H9 (cell line): ENCODE data around the gene MCHR1. TPM values are rescaled to one million over a fixed set of nuclear protein-coding genes. Genes with fewer than 3 reads are reported as not detected.

Experiments used
- DNase-seq: peaks from one replicate; pipeline ENCODE4 v3.0.0-alpha.2; 2017
- H2AFZ ChIP-seq: one replicate; pipeline ENCODE4 v1.6.1; 2013; ENCODE audit warnings: mild to moderate bottlenecking, low read length, control low read depth, moderate library complexity
- H2AK5ac ChIP-seq: 2 replicates; pipeline ENCODE4 v1.6.1; 2013; ENCODE audit warnings: low read length, control low read depth, mixed read lengths; ENCODE audit not compliant: insufficient read length
- H2BK120ac ChIP-seq: one replicate; pipeline ENCODE4 v1.6.1; 2013; ENCODE audit warnings: low read depth, mild to moderate bottlenecking, low read length, control low read depth, inconsistent platforms; ENCODE audit not compliant: poor library complexity, severe bottlenecking
- H2BK12ac ChIP-seq: 2 replicates; pipeline ENCODE4 v1.6.1; 2013; ENCODE audit warnings: low read length, control low read depth, mixed read lengths, low read depth; ENCODE audit not compliant: insufficient read length
- H2BK15ac ChIP-seq: 2 replicates; pipeline ENCODE4 v1.6.1; 2013; ENCODE audit warnings: low read depth, low read length, control low read depth
- H2BK20ac ChIP-seq: one replicate; pipeline ENCODE4 v1.6.1; 2013; ENCODE audit warnings: low read depth, mild to moderate bottlenecking, low read length, control low read depth, inconsistent platforms; ENCODE audit not compliant: poor library complexity, severe bottlenecking
- H2BK5ac ChIP-seq: 2 replicates; pipeline ENCODE4 v1.6.1; 2013; ENCODE audit warnings: low read length, control low read depth, mixed read lengths; ENCODE audit not compliant: insufficient read length
- H3K14ac ChIP-seq: 2 replicates; pipeline ENCODE4 v1.6.1; 2013; ENCODE audit warnings: low read length, control low read depth; ENCODE audit not compliant: insufficient read depth
- H3K18ac ChIP-seq: 2 replicates; pipeline ENCODE4 v1.6.1; 2013; ENCODE audit warnings: low read depth, mild to moderate bottlenecking, mixed read lengths, low read length, control low read depth; ENCODE audit not compliant: insufficient read length
- H3K23ac ChIP-seq: 2 replicates; pipeline ENCODE4 v1.6.1; 2013; ENCODE audit warnings: low read length, control low read depth, mixed read lengths, low read depth; ENCODE audit not compliant: insufficient read length
- H3K23me2 ChIP-seq: 2 replicates; pipeline ENCODE4 v1.6.1; 2013; ENCODE audit warnings: low read depth, mild to moderate bottlenecking, mixed read lengths, low read length, control low read depth; ENCODE audit not compliant: insufficient read length, poor library complexity, severe bottlenecking
- H3K27ac ChIP-seq: 2 replicates; pipeline ENCODE4 v1.5.1; 2013; ENCODE audit warnings: low read length, control low read depth, mixed read lengths, low read depth; ENCODE audit not compliant: insufficient read length
- H3K27me3 ChIP-seq: 2 replicates; pipeline ENCODE4 v1.6.1; 2013; ENCODE audit warnings: low read length, control low read depth, inconsistent platforms; ENCODE audit not compliant: insufficient read depth
- H3K4ac ChIP-seq: 2 replicates; pipeline ENCODE4 v1.6.1; 2013; ENCODE audit warnings: low read depth, mild to moderate bottlenecking, control low read depth, inconsistent platforms, low read length, moderate library complexity
- H3K4me1 ChIP-seq: 2 replicates; pipeline ENCODE4 v1.6.1; 2013; ENCODE audit warnings: low read length, control low read depth, inconsistent platforms; ENCODE audit not compliant: insufficient read depth
- H3K4me2 ChIP-seq: 2 replicates; pipeline ENCODE4 v1.6.1; 2013; ENCODE audit warnings: low read length, control low read depth, mixed read lengths; ENCODE audit not compliant: insufficient read length, insufficient read depth
- H3K56ac ChIP-seq: 2 replicates; pipeline ENCODE4 v1.6.1; 2013; ENCODE audit warnings: low read depth, mild to moderate bottlenecking, mixed read lengths, low read length, control low read depth; ENCODE audit not compliant: insufficient read length
- H3K79me1 ChIP-seq: 2 replicates; pipeline ENCODE4 v1.6.1; 2013; ENCODE audit warnings: low read depth, mild to moderate bottlenecking, moderate library complexity, low read length, control low read depth, inconsistent platforms; ENCODE audit not compliant: insufficient read depth, poor library complexity, severe bottlenecking
- H3K79me2 ChIP-seq: 2 replicates; pipeline ENCODE4 v1.6.1; 2013; ENCODE audit warnings: low read length, control low read depth, inconsistent platforms; ENCODE audit not compliant: insufficient read depth
- H3K9ac ChIP-seq: 2 replicates; pipeline ENCODE4 v1.6.1; 2013; ENCODE audit warnings: low read length, control low read depth, mixed read lengths; ENCODE audit not compliant: insufficient read length; ENCODE audit errors: extremely low read depth
- H3K9me3 ChIP-seq: one replicate; pipeline ENCODE4 v1.6.1; 2013; ENCODE audit warnings: low read depth, low read length, inconsistent platforms; ENCODE audit not compliant: control insufficient read depth
- H3T11ph ChIP-seq: one replicate; pipeline ENCODE4 v1.6.1; 2013; ENCODE audit warnings: mild to moderate bottlenecking, low read length, control low read depth, inconsistent platforms
- H4K20me1 ChIP-seq: one replicate; pipeline ENCODE4 v1.6.1; 2013; ENCODE audit not compliant: control insufficient read depth, insufficient read length, insufficient read depth
- H4K5ac ChIP-seq: 2 replicates; pipeline ENCODE4 v1.6.1; 2013; ENCODE audit warnings: low read depth, mild to moderate bottlenecking, mixed read lengths, low read length, control low read depth; ENCODE audit not compliant: insufficient read length
- H4K8ac ChIP-seq: replicated peaks from 2 replicates; pipeline ENCODE4 v1.6.1; 2013; ENCODE audit warnings: low read length, control low read depth, mixed read lengths, low read depth; ENCODE audit not compliant: insufficient read length
- H4K91ac ChIP-seq: 2 replicates; pipeline ENCODE4 v1.6.1; 2013; ENCODE audit warnings: low read depth, mild to moderate bottlenecking, moderate library complexity, mixed read lengths, low read length, control low read depth; ENCODE audit not compliant: insufficient read length
- H3K27ac Mint-ChIP-seq, 3 experiments: 2 replicates in 2 of 3; 3 replicates in 1 of 3; pipeline ENCODE4 v1.8.0; 2020 to 2021; ENCODE audit warnings: mixed read lengths in 3 of 3, mild to moderate bottlenecking in 1 of 3, moderate library complexity in 1 of 3
- H3K27me3 Mint-ChIP-seq: 2 replicates; pipeline ENCODE4 v1.8.0; 2021; ENCODE audit warnings: low read depth, mild to moderate bottlenecking, moderate library complexity, mixed read lengths
- H3K36me3 Mint-ChIP-seq, 3 experiments: 2 replicates in 2 of 3; 3 replicates in 1 of 3; pipeline ENCODE4 v1.8.0; 2020 to 2021; ENCODE audit warnings: low read depth in 3 of 3, mixed read lengths in 3 of 3; ENCODE audit not compliant: insufficient read depth in 1 of 3
- H3K4me1 Mint-ChIP-seq, 2 experiments: 2 replicates each; pipeline ENCODE4 v1.8.0; 2020; ENCODE audit warnings: mixed read lengths in 2 of 2
- H3K4me3 Mint-ChIP-seq, 2 experiments: 2 replicates in 1 of 2; 3 replicates in 1 of 2; pipeline ENCODE4 v1.8.0; 2020 to 2021; ENCODE audit warnings: mild to moderate bottlenecking in 2 of 2, mixed read lengths in 2 of 2, moderate library complexity in 1 of 2
- H3K9me3 Mint-ChIP-seq, 2 experiments: 2 replicates in 1 of 2; 3 replicates in 1 of 2; pipeline ENCODE4 v1.8.0; 2020; ENCODE audit warnings: mild to moderate bottlenecking in 2 of 2, mixed read lengths in 2 of 2, moderate library complexity in 1 of 2
- WGBS: extraction: QIAGEN DNeasy Blood & Tissue Kit; methylation state at CpG from one replicate; pipeline ENCODE4 v1.1.7; 2013; ENCODE audit warnings: missing lambda C conversion rate, low lambda C conversion rate, mixed read lengths; ENCODE audit not compliant: insufficient read length; ENCODE audit errors: extremely low coverage; 5-methylcytosine and 5-hydroxymethylcytosine counted together
- total RNA-seq: library from RNA; stranded (reverse); gene quantifications from 2 replicates; pipeline ENCODE4 v1.2.1, GENCODE V29; 2021
- TF ChIP-seq, protein P1 (sequence below): fragments of 200-600 bp; sonication (generic); conservative IDR thresholded peaks from 3 replicates; pipeline ENCODE4 v1.8.0; 2021; ENCODE audit warnings: antibody characterized with exemption, mild to moderate bottlenecking

Gene MCHR1
- total RNA-seq, 1 experiment from 2014 or later = 2.9 TPM

DNA sequence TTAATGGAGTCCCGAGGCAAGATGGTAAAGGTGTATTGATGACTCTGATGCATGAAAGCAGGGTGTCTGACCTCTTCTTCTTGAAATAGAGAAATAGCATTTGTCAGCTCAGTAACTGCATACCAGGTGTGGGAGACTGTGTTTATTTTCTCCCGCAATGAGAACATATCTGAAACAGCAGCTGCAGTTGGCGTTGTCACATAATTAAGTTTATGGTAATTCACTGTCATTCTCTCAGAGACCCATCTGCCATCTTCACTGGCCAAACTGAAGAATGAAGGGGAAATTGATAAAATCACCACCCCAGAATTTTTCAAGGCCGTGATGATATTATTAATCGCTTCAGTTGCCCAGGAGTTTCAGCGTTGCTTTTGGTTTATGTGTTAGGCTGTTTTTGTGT, 20.1 kb upstream of the MCHR1 start:
- Histone ChIP-seq H4K5ac (no peak overlapping the region), H3K27ac (no peak overlapping the region), H4K20me1 (peaks cover 3% of the 10 kb centered on the region)

More for the DNA sequence above, 20.1 kb upstream of the MCHR1 start:
- Histone ChIP-seq H3K79me1 (no peaks in the 10 kb centered on the region), H3K23ac (no peak overlapping the region), H2BK12ac (no peak overlapping the region), H2BK5ac (no peak overlapping the region), H2AFZ (no peak overlapping the region), H4K91ac (no peak overlapping the region), H3K9me3 (no peaks in the 10 kb centered on the region), H3K4me1 (peaks cover 3% of the 10 kb centered on the region), H3K18ac (no peak overlapping the region), H3K9ac (no peak overlapping the region), H2BK20ac (no peak overlapping the region), H2AK5ac (no peak overlapping the region), H2BK120ac (no peak overlapping the region), H2BK15ac (no peak overlapping the region), H4K8ac (no peak overlapping the region), H3T11ph (no peak overlapping the region), H3K56ac (no peak overlapping the region), H3K4me2 (no peak overlapping the region), H3K27me3 (no peaks in the 10 kb centered on the region; the same call in 1 of the 2 replicates), H3K23me2 (peaks cover 5% of the 10 kb centered on the region), H3K14ac (no peak overlapping the region), H3K79me2 (no peaks in the 10 kb centered on the region), H3K4ac (no peak overlapping the region)
- Mint-ChIP-seq H3K36me3 (0 out of 7 replicates have a peak, but pooled peaks cover 0 to 1% (median 0%) of the 10 kb centered on the region in 3 experiments), H3K4me1 (peaks cover 5 to 7% of the 10 kb centered on the region in 2 experiments), H3K27ac (no peak overlapping the region), H3K4me3 (no peak overlapping the region), H3K27me3 (no peaks in the 10 kb centered on the region), H3K9me3 (no peaks in the 10 kb centered on the region)
- no CpG with 5 or more reads among the region's 6 CpGs for WGBS
- no peak for DNase-seq
- TF ChIP-seq, protein P1, sequence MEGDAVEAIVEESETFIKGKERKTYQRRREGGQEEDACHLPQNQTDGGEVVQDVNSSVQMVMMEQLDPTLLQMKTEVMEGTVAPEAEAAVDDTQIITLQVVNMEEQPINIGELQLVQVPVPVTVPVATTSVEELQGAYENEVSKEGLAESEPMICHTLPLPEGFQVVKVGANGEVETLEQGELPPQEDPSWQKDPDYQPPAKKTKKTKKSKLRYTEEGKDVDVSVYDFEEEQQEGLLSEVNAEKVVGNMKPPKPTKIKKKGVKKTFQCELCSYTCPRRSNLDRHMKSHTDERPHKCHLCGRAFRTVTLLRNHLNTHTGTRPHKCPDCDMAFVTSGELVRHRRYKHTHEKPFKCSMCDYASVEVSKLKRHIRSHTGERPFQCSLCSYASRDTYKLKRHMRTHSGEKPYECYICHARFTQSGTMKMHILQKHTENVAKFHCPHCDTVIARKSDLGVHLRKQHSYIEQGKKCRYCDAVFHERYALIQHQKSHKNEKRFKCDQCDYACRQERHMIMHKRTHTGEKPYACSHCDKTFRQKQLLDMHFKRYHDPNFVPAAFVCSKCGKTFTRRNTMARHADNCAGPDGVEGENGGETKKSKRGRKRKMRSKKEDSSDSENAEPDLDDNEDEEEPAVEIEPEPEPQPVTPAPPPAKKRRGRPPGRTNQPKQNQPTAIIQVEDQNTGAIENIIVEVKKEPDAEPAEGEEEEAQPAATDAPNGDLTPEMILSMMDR = no peak
